Erythroblast (primary cell): ENCODE measurements around the gene POC1B.

Experiments used
- GATA1 ChIP-seq: IDR thresholded peaks from 2 replicates; pipeline ENCODE4 v1.6.1; 2011; ENCODE audit warnings: low read depth, mild to moderate bottlenecking, control low read depth, low read length, moderate library complexity
- POLR2A ChIP-seq: IDR thresholded peaks from 2 replicates; pipeline ENCODE4 v1.6.1; 2011; ENCODE audit warnings: mild to moderate bottlenecking, low read length

GRCh38 chr12:89497467-89497866 lies 28.4 kb downstream of the POC1B start:
- TF ChIP-seq POLR2A (no peak), GATA1 (no peak)
